Colon (tissue), 2 donors: ENCODE data around the gene TMTC1.
A peak's percentile ranks its signal among the peaks of the same experiment; 100 is the strongest.
"Not testable (repeated sequence)": the region's sequence is repeated elsewhere in the genome, so short reads cannot be mapped to it uniquely, and the experiment has no call there.

Experiments
- FAIRE-seq: peaks from 2 replicates; lab custom pipeline; 2012; peaks lifted over from hg19 to GRCh38; lab: Jason Lieb, UNC
- donor health status: control.
- donor health status: control.

The TMTC1 gene

DNA sequence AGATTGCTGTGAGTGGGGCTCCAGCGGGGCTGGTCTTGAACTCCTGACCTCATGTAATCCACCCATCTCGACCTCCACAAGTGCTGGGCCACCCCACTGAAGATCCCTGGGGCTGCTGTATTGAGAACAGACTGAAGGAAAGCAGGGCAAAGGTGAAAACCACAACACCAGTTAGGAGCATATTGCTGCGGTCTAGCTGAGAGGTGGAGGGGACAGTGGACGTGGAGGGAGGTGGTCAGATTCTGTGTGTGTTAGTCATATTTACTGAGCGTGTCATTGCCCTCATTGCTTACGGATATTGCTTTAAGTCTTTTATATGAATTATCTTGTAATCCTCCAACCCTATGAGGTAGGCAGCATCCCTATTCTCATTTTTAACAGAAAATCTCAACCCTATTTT, 217.3 kb downstream of the TMTC1 start:
- FAIRE-seq = no peak

GRCh38 chr12:29565727-29566126, 218.0 kb downstream of the TMTC1 start:
- FAIRE-seq = no peak

- no peak for FAIRE-seq
These were observed 218.8 kb downstream of the TMTC1 start for GRCh38 chr12:29564925-29565324.

DNA sequence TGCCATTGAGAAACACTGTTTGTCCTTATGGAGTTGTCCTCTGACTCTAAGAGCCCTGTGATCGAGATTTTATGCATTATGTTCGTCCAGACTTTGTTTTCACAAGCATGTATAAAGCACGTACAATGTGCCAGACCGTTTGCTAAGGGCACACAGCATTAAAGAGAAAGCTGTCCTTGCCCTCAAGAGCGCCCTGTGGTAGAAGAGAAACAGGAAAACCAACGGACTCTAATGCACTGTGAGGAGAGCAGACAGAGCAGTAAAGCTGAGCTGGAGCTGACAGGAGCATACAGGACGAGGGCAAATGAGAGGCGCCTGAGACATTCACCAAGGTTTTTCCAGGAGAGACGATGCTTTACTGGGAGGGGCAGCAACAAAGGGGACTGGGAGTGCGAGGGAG, 220.1 kb downstream of the TMTC1 start:
- FAIRE-seq = no peak

DNA sequence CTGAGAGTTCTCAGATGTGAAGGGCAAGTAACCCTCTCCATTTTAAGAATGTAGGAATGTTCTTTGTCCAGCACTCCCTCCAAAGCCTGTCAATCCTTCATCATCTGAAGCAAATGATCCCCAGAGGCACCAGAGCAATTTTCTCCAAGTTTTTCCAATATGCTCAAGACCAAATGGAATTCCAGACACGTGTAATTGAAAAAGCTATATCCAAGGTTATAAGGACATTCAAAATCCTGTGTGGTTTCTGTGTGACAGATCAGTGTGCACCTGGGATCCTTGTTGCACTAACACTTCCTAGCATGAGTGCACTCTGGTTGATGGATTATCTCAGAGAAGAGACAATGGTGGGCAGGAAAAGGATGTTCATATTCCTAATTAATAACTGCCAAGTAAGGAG, 220.7 kb downstream of the TMTC1 start:
- no peak for FAIRE-seq

GRCh38 chr12:29562110-29562804, 221.5 kb downstream of the TMTC1 start:
- no peak for FAIRE-seq

DNA sequence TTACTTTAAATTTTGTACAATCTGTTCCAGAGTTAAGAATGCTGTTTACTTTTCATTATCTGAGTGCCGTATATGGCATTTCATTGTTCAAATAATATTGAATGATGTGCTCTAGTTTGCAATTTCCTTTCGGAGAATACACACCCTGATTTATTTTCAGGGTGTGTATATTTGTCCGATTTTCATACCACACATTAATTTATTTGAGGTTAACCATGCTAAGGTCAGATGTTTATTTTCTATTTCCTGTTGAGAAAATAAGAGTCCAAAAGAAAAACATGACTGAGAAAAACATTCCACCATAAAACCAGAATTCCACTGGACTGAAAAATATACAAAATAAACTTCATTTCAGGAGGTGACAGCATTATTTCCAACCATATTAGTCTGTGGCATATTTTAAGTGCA, 222.1 kb downstream of the TMTC1 start:
- FAIRE-seq = no peak

DNA sequence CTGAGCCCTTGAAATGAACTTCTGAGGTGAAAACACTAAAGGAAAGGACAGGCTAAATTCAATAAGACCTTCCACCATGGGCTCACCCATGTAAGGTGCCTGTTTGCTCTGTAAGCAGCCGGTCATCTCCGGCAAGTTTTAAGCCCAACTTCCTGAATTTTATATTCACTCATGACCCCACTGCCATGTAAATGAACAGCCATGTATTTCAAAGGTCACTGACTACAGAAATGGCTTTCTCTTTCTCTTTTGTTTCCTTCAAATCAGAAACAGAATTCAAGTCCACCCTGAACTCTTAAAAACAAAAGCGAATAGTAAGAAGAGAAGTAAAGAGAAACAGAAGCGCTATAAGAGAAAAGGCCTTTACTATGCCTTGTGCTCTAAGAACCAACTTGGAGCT, 224.5 kb downstream of the TMTC1 start:
- no peak for FAIRE-seq

DNA sequence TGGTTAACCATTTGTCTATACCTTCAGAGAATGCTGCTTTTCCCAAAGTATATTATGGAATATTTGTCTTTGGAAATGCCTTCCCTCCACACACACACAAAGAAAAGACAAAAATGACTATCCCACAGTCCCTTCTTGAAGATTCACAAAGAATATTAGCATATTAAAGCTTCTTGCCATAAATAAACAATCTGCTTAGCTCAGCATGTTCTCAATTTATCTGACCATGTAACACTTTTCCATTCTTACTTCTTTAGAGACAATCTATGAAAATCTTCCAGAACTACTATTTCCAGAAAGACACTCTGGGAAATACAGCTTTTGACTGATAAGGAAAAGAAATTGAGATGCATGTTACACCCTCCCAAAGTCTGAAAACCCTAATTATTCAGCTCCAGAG, 227.4 kb downstream of the TMTC1 start:
- FAIRE-seq = no peak

DNA sequence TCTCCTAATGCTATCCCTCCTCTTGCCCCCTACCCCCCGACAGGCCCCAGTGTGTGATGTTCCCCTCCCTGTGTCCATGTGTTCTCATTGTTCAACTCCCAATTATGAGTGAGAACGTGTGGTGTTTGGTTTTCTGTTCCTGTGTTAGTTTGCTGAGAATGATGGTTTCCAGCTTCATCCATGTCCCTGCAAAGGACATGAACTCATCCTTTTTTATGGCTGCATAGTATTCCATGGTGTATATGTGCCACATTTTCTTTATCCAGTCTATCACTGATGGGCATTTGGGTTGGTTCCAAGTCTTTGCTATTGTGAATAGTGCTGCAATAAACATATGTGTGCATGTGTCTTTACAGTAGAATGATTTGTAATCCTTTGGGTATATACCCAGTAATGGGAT, 228.3 kb downstream of the TMTC1 start:
- not testable (repeated sequence) for FAIRE-seq

- no peak for FAIRE-seq
These were observed 230.6 kb downstream of the TMTC1 start for GRCh38 chr12:29552994-29553748.

GRCh38 chr12:29552324-29552927, 231.3 kb downstream of the TMTC1 start:
- FAIRE-seq = peak; percentile 36

DNA sequence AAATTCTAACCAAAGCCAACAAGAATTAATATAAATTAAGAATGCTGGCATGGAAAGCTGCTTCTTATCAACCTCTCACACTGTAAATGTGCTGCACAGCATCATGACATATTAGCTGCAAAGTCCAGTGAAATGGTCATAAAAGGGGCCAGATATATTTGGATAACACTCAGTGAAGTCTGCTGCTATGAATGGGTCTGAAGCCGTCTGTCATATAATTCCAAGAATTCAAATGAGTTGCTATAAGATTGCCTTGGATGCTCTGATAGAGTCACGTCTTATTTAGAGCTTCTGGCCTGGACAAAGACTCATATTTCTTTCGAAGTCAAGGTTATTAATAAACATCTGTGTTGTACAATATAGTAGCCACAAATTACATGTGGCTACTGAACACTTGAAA, 231.9 kb downstream of the TMTC1 start:
- no peak for FAIRE-seq

- no peak for FAIRE-seq
These were observed 235.9 kb downstream of the TMTC1 start for GRCh38 chr12:29547864-29548263.

DNA sequence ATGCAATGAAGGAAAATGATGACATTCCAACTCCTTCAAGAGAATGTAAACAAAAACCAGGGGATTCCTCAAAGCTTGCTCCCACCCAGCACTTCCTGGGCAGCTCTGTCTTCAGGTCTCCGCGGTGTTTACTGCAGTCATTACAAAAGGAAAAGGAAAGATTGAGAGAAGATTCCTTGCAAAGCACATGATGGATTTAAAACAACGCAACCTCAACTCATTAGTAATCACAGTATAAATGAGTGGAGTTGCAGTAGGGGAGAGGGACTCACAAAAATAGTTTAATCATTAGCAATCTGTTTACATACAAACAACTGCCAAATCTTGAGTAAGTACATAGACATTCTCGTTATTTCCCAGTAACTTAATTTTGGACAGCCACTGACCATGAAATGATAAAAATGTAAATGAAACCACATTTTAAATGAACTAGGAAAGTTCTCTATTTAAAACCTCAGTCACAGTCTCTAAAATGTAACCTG, 236.6 kb downstream of the TMTC1 start:
- FAIRE-seq = no peak

DNA sequence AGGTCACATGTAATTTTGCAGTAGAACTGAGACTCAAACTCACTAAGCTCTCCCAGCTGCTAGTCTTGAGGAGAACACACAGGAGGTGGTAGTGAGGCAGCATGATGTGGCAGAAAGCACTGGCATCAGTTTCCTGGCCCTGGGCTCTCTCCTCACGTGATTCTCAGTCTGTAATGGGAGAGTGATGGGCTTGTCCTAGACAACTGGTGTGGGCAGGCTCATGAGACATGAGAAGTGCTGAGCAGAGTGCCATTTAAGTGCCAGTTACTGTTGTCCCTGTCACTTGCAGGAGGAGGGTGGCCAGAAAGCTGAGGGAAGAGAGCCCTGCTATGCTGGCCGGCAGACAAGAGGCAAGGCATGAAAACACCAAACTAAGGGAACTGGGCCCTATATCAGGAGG, 237.7 kb downstream of the TMTC1 start:
- no peak for FAIRE-seq

DNA sequence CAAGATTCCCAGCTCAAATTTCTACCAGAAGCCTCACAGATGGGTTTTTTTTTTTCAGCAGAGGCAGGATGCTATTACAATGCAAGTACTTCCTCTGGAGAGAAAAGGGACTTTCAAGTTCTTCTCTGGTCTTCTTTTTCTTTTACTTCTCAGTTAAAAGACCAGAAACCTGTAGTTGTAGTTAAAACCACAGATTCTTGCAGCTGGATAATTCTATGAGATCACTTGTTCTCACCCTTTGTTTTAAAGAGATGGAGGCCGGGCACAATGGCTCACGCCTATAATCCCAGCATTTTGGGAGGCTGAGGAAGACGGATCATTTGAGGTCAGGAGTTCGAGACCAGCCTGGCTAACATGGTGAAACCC, 238.7 kb downstream of the TMTC1 start:
- FAIRE-seq = no peak

DNA sequence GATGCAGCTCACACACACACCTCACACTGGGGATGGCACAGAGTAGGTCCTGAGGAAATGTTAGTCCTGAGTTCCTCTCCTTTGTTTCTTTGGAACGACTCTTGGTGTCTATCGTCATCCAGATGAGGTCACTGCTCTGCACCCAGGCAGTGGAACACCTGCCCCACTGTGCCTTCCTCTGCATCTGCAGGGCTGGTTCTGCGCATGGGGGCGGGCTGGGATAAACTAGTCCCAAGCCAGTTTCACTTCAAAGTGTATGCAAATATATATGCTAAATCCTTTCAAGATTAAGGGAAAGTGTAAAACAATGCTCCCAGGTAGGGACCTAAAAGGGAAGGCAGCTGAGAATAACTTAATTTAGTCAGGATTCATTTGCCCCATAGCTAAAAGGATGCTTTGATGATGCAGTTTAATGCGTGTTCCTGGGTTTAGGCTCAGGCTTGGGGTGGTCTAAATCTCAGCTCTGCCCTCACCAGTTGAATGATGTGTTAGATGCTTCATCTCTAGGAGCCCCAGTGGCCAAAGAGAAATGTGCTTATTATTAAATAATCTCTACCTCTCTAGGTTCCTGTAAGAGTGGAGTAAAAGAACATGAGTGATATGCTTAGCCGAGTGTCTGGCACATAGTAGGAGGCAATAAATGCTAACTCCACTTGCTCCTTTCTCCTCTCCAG, 239.2 kb downstream of the TMTC1 start:
- no peak for FAIRE-seq

DNA sequence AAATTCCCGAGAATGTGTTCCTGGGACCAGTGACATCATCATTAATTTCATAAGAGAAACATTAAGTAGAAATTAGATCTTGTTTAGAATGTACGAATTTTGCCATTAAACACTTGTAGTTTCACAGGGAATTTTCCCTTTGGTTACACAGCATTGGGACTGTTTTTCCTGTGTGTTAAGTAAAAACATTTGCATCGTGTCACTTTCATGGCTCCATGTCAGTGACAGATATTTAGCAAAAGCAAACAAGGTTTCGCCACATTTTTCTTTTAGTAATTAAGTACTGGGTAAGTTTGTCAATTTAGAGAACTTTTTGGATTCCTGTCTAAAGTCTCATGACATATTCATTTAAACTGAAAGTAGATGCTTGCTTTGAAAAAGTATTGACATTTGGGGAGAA, 240.7 kb downstream of the TMTC1 start:
- FAIRE-seq = no peak

GRCh38 chr12:29537298-29537697, 246.4 kb downstream of the TMTC1 start:
- no peak for FAIRE-seq

GRCh38 chr12:29534935-29535334, 248.8 kb downstream of the TMTC1 start:
- no peak for FAIRE-seq

GRCh38 chr12:29533815-29534489, 249.8 kb downstream of the TMTC1 start:
- no peak for FAIRE-seq
